Stimulated activated CD8-positive, alpha-beta memory T cell treated with anti-CD3 and anti-CD28 coated beads, Interleukin-2, amount 100 ng/mL, for 1 hour (primary cell): Measurements from ENCODE around the gene GSTK1.
"Not testable (repeated sequence)": the region's sequence is repeated elsewhere in the genome, so short reads cannot be mapped to it uniquely, and the experiment has no call there.

Source experiments
- DNase-seq, 2 donors: peaks; one replicate each; pipeline ENCODE4 v3.0.0-alpha.2; 2020; ENCODE audit warnings: low read depth in 2 of 2

Gene GSTK1

GRCh38 chr7:143269251-143269650 is 6.0 kb downstream of the GSTK1 start:
- no peak for DNase-seq

- no peak for DNase-seq
These were observed 8.0 kb downstream of the GSTK1 start for GRCh38 chr7:143271240-143271639.

- no peak for DNase-seq
These were observed 9.6 kb downstream of the GSTK1 start for GRCh38 chr7:143272871-143273270.

GRCh38 chr7:143279186-143280098 is 16.2 kb downstream of the GSTK1 start:
- DNase-seq, result no peak

GRCh38 chr7:143280160-143280559 is 16.9 kb downstream of the GSTK1 start:
- DNase-seq, result no peak

- no peak for DNase-seq
These were observed 17.3 kb downstream of the GSTK1 start for GRCh38 chr7:143280566-143280965.

GRCh38 chr7:143281529-143281928 is 18.3 kb downstream of the GSTK1 start:
- DNase-seq, result no peak

GRCh38 chr7:143282124-143282523 is 18.9 kb downstream of the GSTK1 start:
- no peak for DNase-seq

- DNase-seq, result no peak
These were observed 20.1 kb downstream of the GSTK1 start for GRCh38 chr7:143283381-143283780.

GRCh38 chr7:143284591-143285469 is 21.6 kb downstream of the GSTK1 start, which contains the start of gene TMEM139:
TMEM139 (plus strand) TSS chr7:143284958; CDS start chr7:143285958, 1,000 bp downstream.
- DNase-seq, result no peak

- DNase-seq, result no peak
These were observed 22.2 kb downstream of the GSTK1 start for GRCh38 chr7:143285470-143285778.

GRCh38 chr7:143285806-143286521 is 22.7 kb downstream of the GSTK1 start:
- DNase-seq, result no peak

GRCh38 chr7:143286522-143286890 is 23.3 kb downstream of the GSTK1 start:
- no peak for DNase-seq

GRCh38 chr7:143287339-143287934 is 24.2 kb downstream of the GSTK1 start:
- DNase-seq, result no peak

- DNase-seq, result peak; percentile 96 to 98
These were observed 24.9 kb downstream of the GSTK1 start, which contains the start of gene CASP2 for GRCh38 chr7:143287935-143288826. CASP2 (plus strand) TSS chr7:143288351; CDS start chr7:143288456, 105 bp downstream.

- no peak for DNase-seq
These were observed 25.6 kb downstream of the GSTK1 start for GRCh38 chr7:143288836-143289235.

- DNase-seq, result no peak
These were observed 26.2 kb downstream of the GSTK1 start for GRCh38 chr7:143289421-143289820.

- DNase-seq, result not testable (repeated sequence)
These were observed 26.6 kb downstream of the GSTK1 start for GRCh38 chr7:143289888-143290287.

- no peak for DNase-seq
These were observed 27.1 kb downstream of the GSTK1 start for GRCh38 chr7:143290293-143290692.

- DNase-seq, result no peak
These were observed 29.6 kb downstream of the GSTK1 start for GRCh38 chr7:143292876-143293275.
